ENCODE results near the gene PRTN3.
"Not testable (repeated sequence)": the region's sequence is repeated elsewhere in the genome, so short reads cannot be mapped to it uniquely, and the experiment has no call there.

Gene PRTN3

GRCh38 chr19:890831-891230, 50.0 kb downstream of the PRTN3 start:
- Histone ChIP-seq H3K9me2 (replicated peaks; ENCODE audit: low read depth, low read length) (no peaks in the 10 kb centered on the region), H3K79me2 (ENCODE audit: insufficient read depth, low read length) (peaks cover 14% of the 10 kb centered on the region; the same call in 1 of the 2 replicates), H3K4me1 (ENCODE audit: insufficient read depth, low read length, poor library complexity, severe bottlenecking) (no peaks in the 10 kb centered on the region), H3K27me3 (ENCODE audit: insufficient read depth, low read length, poor library complexity, severe bottlenecking) (no peaks in the 10 kb centered on the region), H3K4me3 (ENCODE audit: low read length, poor library complexity, severe bottlenecking) (no peak overlapping the region), H3K9me3 (ENCODE audit: insufficient read depth, low read depth, low read length) (no peaks in the 10 kb centered on the region), H3K36me3 (ENCODE audit: insufficient read depth, low read length) (peaks cover 2% of the 10 kb centered on the region; the same call in 1 of the 2 replicates), H3K9ac (ENCODE audit: low read depth, low read length, poor library complexity, severe bottlenecking) (no peak overlapping the region), H4K20me1 (ENCODE audit: insufficient read depth, low read length, poor library complexity, severe bottlenecking) (peaks cover 3% of the 10 kb centered on the region), H2AFZ (ENCODE audit: low read length) (no peak overlapping the region), H3F3A (ENCODE audit: low read depth) (no peaks in the 10 kb centered on the region), H3K4me2 (ENCODE audit: low read depth, low read length, poor library complexity, severe bottlenecking) (no peak overlapping the region)
- TF ChIP-seq CTCF (conservative IDR thresholded peaks at IDR 0.05; ENCODE audit: low read length) (no peak), EZH2phosphoT487 (IDR thresholded peaks at IDR 0.05; ENCODE audit: borderline replicate concordance) (no peak)

- Histone ChIP-seq H3K4me3 (ENCODE audit: low read length, poor library complexity, severe bottlenecking) (peak overlapping the region; percentile 83), H3K9ac (ENCODE audit: low read depth, low read length, poor library complexity, severe bottlenecking) (peak overlapping the region; percentile 82), H3K4me2 (ENCODE audit: low read depth, low read length, poor library complexity, severe bottlenecking) (peak overlapping the region; percentile 98), H3K79me2 (ENCODE audit: insufficient read depth, low read length) (peaks cover 14% of the 10 kb centered on the region; the same call in 1 of the 2 replicates)
- H3K27me3 ChIP-seq (ENCODE audit: insufficient read depth, low read length, poor library complexity, severe bottlenecking); H3K36me3 ChIP-seq (ENCODE audit: insufficient read depth, low read length); H3F3A ChIP-seq (ENCODE audit: low read depth); H3K4me1 ChIP-seq (ENCODE audit: insufficient read depth, low read length, poor library complexity, severe bottlenecking); H3K9me2 ChIP-seq (replicated peaks; ENCODE audit: low read depth, low read length); H2AFZ ChIP-seq (ENCODE audit: low read length); H4K20me1 ChIP-seq (ENCODE audit: insufficient read depth, low read length, poor library complexity, severe bottlenecking); H3K9me3 ChIP-seq (ENCODE audit: insufficient read depth, low read depth, low read length): not testable (repeated sequence)
Observed at GRCh38 chr19:891421-892200, 50.8 kb downstream of the PRTN3 start.

- Histone ChIP-seq H3K27me3 (ENCODE audit: insufficient read depth, low read length, poor library complexity, severe bottlenecking) (no peaks in the 10 kb centered on the region), H2AFZ (ENCODE audit: low read length) (no peak overlapping the region)
Observed at GRCh38 chr19:892243-892893, 51.6 kb downstream of the PRTN3 start.

More at GRCh38 chr19:892243-892893, 51.6 kb downstream of the PRTN3 start:
- peak overlapping the region; percentile 98 for H3K4me2 ChIP-seq (ENCODE audit: low read depth, low read length, poor library complexity, severe bottlenecking)
- peaks cover 3% of the 10 kb centered on the region for H4K20me1 ChIP-seq (ENCODE audit: insufficient read depth, low read length, poor library complexity, severe bottlenecking)
- H3K79me2 ChIP-seq (ENCODE audit: insufficient read depth, low read length) = peaks cover 14% of the 10 kb centered on the region; the same call in 1 of the 2 replicates
- no peaks in the 10 kb centered on the region for H3K9me2 ChIP-seq (replicated peaks; ENCODE audit: low read depth, low read length)
- no peaks in the 10 kb centered on the region for H3F3A ChIP-seq (ENCODE audit: low read depth)
- H3K9ac ChIP-seq (ENCODE audit: low read depth, low read length, poor library complexity, severe bottlenecking) = peak overlapping the region; percentile 82
- peaks cover 2% of the 10 kb centered on the region; the same call in 1 of the 2 replicates for H3K36me3 ChIP-seq (ENCODE audit: insufficient read depth, low read length)
- TF ChIP-seq EZH2phosphoT487 (IDR thresholded peaks at IDR 0.05; ENCODE audit: borderline replicate concordance) (no peak), CTCF (conservative IDR thresholded peaks at IDR 0.05; ENCODE audit: low read length) (no peak)
- peak overlapping the region; percentile 83 for H3K4me3 ChIP-seq (ENCODE audit: low read length, poor library complexity, severe bottlenecking)
- no peaks in the 10 kb centered on the region for H3K4me1 ChIP-seq (ENCODE audit: insufficient read depth, low read length, poor library complexity, severe bottlenecking)
- no peaks in the 10 kb centered on the region for H3K9me3 ChIP-seq (ENCODE audit: insufficient read depth, low read depth, low read length)

Measured in Loucy (cell line).